HepG2 (cell line): Measurements from ENCODE around the gene VCAN. TPM values are rescaled to one million over a fixed set of nuclear protein-coding genes. Genes with fewer than 3 reads are reported as not detected.
A peak's percentile ranks its signal among the peaks of the same experiment; 100 is the strongest.

Experiments
- FOXK1 ChIP-seq: sonication (generic); formaldehyde crosslinking; IDR thresholded peaks from 2 replicates; pipeline ENCODE4 v1.4.0; 2020; ENCODE audit warnings: low read depth, missing genetic modification reagents, borderline replicate concordance
- HOXD1 ChIP-seq: sonication (generic); formaldehyde crosslinking; IDR thresholded peaks from 2 replicates; pipeline ENCODE4 v1.5.0; 2020; ENCODE audit warnings: missing genetic modification reagents
- JUN ChIP-seq: sonication (generic); formaldehyde crosslinking; IDR thresholded peaks from 2 replicates; pipeline ENCODE4 v1.4.0; 2020; ENCODE audit warnings: mild to moderate bottlenecking, missing genetic modification reagents
- PAWR ChIP-seq: sonication (generic); formaldehyde crosslinking; IDR thresholded peaks from 2 replicates; pipeline ENCODE4 v1.4.0; 2020; ENCODE audit warnings: missing genetic modification reagents, mild to moderate bottlenecking, borderline replicate concordance
- POGZ ChIP-seq: sonication (generic); formaldehyde crosslinking; IDR thresholded peaks from 2 replicates; pipeline ENCODE4 v1.4.0; 2020; ENCODE audit warnings: mild to moderate bottlenecking, missing genetic modification reagents
- SOX6 ChIP-seq, 2 experiments: fragments of 450-650 bp in 1 of 2; sonication (generic) in 1 of 2; formaldehyde crosslinking in 1 of 2; IDR thresholded peaks; 2 replicates each; pipeline versions ENCODE4 v1.4.0 to v1.6.1; 2017 to 2020; ENCODE audit warnings: antibody characterized with exemption in 1 of 2, mild to moderate bottlenecking in 1 of 2, missing genetic modification reagents in 1 of 2
- TAF1 ChIP-seq: sonication (generic); formaldehyde crosslinking; IDR thresholded peaks from 2 replicates; pipeline ENCODE4 v1.4.0; 2020; ENCODE audit warnings: missing genetic modification reagents
- THAP11 ChIP-seq: IDR thresholded peaks from 2 replicates; pipeline ENCODE4 v1.6.1; 2016; ENCODE audit warnings: missing biosample characterization, missing genetic modification reagents
- TSC22D2 ChIP-seq: sonication (generic); formaldehyde crosslinking; IDR thresholded peaks from 2 replicates; pipeline ENCODE4 v1.5.1; 2020; ENCODE audit warnings: missing genetic modification reagents, mild to moderate bottlenecking, borderline replicate concordance
- ZNF180 ChIP-seq: sonication (generic); formaldehyde crosslinking; IDR thresholded peaks from 2 replicates; pipeline ENCODE4 v1.4.0; 2020; ENCODE audit warnings: low read depth, missing genetic modification reagents, borderline replicate concordance
- polyA plus RNA-seq, 8 experiments: library from polyadenylated mRNA; depleted of rRNA in 3 of 8; stranded (reverse) in 7 of 8; unstranded in 1 of 8; fragments of >200 nt; fragmentation: Illumina TruSeq in 4 of 8; extraction: Trizol in 4 of 8; gene quantifications; 2 replicates each; pipeline versions ENCODE4 v1.2.1 to v1.2.3, GENCODE V29; 2011 to 2016; ENCODE audit warnings: low read depth in 4 of 8, missing spikeins in 1 of 8, mixed read lengths in 1 of 8; ENCODE audit not compliant: insufficient read depth in 1 of 8
- total RNA-seq, 5 experiments: library from RNA; depleted of rRNA; stranded (reverse); fragments of >200 nt; fragmentation: Illumina TruSeq; extraction: Trizol; gene quantifications; 2 replicates each; pipeline ENCODE4 v1.2.3, GENCODE V29; 2016; ENCODE audit warnings: low read depth in 1 of 5
- TF ChIP-seq, protein P1 (sequence below): sonication (generic); formaldehyde crosslinking; IDR thresholded peaks from 2 replicates; pipeline ENCODE4 v1.4.0; 2020; ENCODE audit warnings: missing genetic modification reagents
- TF ChIP-seq, protein P2 (sequence below): sonication (generic); formaldehyde crosslinking; IDR thresholded peaks from 2 replicates; pipeline ENCODE4 v1.5.0; 2020; ENCODE audit warnings: missing genetic modification reagents, mild to moderate bottlenecking, borderline replicate concordance
- TF ChIP-seq, protein P3 (sequence below): sonication (generic); formaldehyde crosslinking; IDR thresholded peaks from 2 replicates; pipeline ENCODE4 v1.5.0; 2020; ENCODE audit warnings: missing genetic modification reagents
- TF ChIP-seq, protein P4 (sequence below): IDR thresholded peaks from 2 replicates; pipeline ENCODE4 v1.4.0; 2020; ENCODE audit warnings: mild to moderate bottlenecking, missing genetic modification reagents
- TF ChIP-seq, protein P5 (sequence below): IDR thresholded peaks from 2 replicates; pipeline ENCODE4 v1.6.1; 2016

VCAN gene
- total and polyA plus RNA-seq, 2 of the 13 experiments (the other 11 are each of a cell fraction or from before 2014, with no cell fraction given), result 1.2 to 3.5 TPM

DNA sequence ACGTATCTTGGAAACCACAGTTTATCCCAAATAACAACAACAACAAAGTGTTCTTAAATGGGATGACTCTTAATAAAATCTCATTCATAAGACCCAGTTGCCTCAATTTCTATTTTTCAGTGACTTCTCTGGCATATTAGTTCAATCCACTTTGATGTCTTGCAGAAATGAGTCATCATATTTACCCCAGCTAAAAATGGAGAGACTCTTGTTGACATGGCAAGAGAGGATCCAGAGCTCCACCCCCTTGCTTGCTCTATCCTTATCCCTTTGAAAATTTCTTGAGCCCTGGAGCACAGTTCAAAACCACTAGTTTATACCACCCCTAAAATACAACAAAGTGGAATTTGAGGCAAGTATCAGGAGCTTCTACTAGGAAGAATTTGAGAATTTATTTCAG is 20.8 kb downstream of the VCAN start (continued):
- TF ChIP-seq, protein P1, sequence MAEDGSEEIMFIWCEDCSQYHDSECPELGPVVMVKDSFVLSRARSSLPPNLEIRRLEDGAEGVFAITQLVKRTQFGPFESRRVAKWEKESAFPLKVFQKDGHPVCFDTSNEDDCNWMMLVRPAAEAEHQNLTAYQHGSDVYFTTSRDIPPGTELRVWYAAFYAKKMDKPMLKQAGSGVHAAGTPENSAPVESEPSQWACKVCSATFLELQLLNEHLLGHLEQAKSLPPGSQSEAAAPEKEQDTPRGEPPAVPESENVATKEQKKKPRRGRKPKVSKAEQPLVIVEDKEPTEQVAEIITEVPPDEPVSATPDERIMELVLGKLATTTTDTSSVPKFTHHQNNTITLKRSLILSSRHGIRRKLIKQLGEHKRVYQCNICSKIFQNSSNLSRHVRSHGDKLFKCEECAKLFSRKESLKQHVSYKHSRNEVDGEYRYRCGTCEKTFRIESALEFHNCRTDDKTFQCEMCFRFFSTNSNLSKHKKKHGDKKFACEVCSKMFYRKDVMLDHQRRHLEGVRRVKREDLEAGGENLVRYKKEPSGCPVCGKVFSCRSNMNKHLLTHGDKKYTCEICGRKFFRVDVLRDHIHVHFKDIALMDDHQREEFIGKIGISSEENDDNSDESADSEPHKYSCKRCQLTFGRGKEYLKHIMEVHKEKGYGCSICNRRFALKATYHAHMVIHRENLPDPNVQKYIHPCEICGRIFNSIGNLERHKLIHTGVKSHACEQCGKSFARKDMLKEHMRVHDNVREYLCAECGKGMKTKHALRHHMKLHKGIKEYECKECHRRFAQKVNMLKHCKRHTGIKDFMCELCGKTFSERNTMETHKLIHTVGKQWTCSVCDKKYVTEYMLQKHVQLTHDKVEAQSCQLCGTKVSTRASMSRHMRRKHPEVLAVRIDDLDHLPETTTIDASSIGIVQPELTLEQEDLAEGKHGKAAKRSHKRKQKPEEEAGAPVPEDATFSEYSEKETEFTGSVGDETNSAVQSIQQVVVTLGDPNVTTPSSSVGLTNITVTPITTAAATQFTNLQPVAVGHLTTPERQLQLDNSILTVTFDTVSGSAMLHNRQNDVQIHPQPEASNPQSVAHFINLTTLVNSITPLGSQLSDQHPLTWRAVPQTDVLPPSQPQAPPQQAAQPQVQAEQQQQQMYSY, result no peak
- TF ChIP-seq JUN (CRISPR knock-in tag) (no peak), TSC22D2 (CRISPR knock-in tag) (no peak), POGZ (CRISPR knock-in tag) (no peak; the same call in 1 of the 2 replicates), PAWR (CRISPR knock-in tag) (no peak), FOXK1 (CRISPR knock-in tag) (peak; percentile 37; the same call in 1 of the 2 replicates), ZNF180 (CRISPR knock-in tag) (no peak), SOX6 (IDR thresholded peaks at IDR 0.05) (no peak), SOX6 (CRISPR knock-in tag; IDR thresholded peaks at IDR 0.05) (no peak), TAF1 (CRISPR knock-in tag) (no peak), THAP11 (CRISPR knock-in tag) (no peak), HOXD1 (CRISPR knock-in tag) (no peak)
- TF ChIP-seq, protein P2, sequence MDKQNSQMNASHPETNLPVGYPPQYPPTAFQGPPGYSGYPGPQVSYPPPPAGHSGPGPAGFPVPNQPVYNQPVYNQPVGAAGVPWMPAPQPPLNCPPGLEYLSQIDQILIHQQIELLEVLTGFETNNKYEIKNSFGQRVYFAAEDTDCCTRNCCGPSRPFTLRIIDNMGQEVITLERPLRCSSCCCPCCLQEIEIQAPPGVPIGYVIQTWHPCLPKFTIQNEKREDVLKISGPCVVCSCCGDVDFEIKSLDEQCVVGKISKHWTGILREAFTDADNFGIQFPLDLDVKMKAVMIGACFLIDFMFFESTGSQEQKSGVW (CRISPR knock-in tag), result no peak
- TF ChIP-seq, protein P3, sequence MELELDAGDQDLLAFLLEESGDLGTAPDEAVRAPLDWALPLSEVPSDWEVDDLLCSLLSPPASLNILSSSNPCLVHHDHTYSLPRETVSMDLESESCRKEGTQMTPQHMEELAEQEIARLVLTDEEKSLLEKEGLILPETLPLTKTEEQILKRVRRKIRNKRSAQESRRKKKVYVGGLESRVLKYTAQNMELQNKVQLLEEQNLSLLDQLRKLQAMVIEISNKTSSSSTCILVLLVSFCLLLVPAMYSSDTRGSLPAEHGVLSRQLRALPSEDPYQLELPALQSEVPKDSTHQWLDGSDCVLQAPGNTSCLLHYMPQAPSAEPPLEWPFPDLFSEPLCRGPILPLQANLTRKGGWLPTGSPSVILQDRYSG (CRISPR knock-in tag), result no peak
- TF ChIP-seq, protein P4, sequence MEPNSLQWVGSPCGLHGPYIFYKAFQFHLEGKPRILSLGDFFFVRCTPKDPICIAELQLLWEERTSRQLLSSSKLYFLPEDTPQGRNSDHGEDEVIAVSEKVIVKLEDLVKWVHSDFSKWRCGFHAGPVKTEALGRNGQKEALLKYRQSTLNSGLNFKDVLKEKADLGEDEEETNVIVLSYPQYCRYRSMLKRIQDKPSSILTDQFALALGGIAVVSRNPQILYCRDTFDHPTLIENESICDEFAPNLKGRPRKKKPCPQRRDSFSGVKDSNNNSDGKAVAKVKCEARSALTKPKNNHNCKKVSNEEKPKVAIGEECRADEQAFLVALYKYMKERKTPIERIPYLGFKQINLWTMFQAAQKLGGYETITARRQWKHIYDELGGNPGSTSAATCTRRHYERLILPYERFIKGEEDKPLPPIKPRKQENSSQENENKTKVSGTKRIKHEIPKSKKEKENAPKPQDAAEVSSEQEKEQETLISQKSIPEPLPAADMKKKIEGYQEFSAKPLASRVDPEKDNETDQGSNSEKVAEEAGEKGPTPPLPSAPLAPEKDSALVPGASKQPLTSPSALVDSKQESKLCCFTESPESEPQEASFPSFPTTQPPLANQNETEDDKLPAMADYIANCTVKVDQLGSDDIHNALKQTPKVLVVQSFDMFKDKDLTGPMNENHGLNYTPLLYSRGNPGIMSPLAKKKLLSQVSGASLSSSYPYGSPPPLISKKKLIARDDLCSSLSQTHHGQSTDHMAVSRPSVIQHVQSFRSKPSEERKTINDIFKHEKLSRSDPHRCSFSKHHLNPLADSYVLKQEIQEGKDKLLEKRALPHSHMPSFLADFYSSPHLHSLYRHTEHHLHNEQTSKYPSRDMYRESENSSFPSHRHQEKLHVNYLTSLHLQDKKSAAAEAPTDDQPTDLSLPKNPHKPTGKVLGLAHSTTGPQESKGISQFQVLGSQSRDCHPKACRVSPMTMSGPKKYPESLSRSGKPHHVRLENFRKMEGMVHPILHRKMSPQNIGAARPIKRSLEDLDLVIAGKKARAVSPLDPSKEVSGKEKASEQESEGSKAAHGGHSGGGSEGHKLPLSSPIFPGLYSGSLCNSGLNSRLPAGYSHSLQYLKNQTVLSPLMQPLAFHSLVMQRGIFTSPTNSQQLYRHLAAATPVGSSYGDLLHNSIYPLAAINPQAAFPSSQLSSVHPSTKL (CRISPR knock-in tag), result peak; percentile 82
- TF ChIP-seq, protein P5, sequence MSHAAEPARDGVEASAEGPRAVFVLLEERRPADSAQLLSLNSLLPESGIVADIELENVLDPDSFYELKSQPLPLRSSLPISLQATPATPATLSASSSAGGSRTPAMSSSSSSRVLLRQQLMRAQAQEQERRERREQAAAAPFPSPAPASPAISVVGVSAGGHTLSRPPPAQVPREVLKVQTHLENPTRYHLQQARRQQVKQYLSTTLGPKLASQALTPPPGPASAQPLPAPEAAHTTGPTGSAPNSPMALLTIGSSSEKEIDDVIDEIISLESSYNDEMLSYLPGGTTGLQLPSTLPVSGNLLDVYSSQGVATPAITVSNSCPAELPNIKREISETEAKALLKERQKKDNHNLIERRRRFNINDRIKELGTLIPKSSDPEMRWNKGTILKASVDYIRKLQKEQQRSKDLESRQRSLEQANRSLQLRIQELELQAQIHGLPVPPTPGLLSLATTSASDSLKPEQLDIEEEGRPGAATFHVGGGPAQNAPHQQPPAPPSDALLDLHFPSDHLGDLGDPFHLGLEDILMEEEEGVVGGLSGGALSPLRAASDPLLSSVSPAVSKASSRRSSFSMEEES, result no peak
